HepG2 (cell line): Measurements from ENCODE around the gene ITGA6. TPM values are rescaled to one million over a fixed set of nuclear protein-coding genes. Genes with fewer than 3 reads are reported as not detected.
A peak's percentile ranks its signal among the peaks of the same experiment; 100 is the strongest.

Experiments
- ETV5 ChIP-seq: IDR thresholded peaks from 2 replicates; pipeline ENCODE4 v1.6.1; 2018; ENCODE audit warnings: missing biosample characterization, missing genetic modification reagents, inconsistent platforms, borderline replicate concordance
- EZH2 ChIP-seq: conservative IDR thresholded peaks from 2 replicates; pipeline ENCODE4 v1.6.1; 2012; ENCODE audit warnings: mild to moderate bottlenecking, low read depth, low read length, moderate library complexity
- FOXO4 ChIP-seq: sonication (generic); formaldehyde crosslinking; conservative IDR thresholded peaks from 2 replicates; pipeline ENCODE4 v1.8.1; 2023; ENCODE audit warnings: missing genetic modification reagents
- GATAD1 ChIP-seq: IDR thresholded peaks from 2 replicates; pipeline ENCODE4 v1.6.1; 2016; ENCODE audit warnings: missing genetic modification reagents, missing compliant biosample characterization
- IRF9 ChIP-seq: sonication (generic); formaldehyde crosslinking; IDR thresholded peaks from 2 replicates; pipeline ENCODE4 v1.8.0; 2022; ENCODE audit warnings: missing genetic modification reagents, mild to moderate bottlenecking, borderline replicate concordance
- JUNB ChIP-seq: sonication (generic); formaldehyde crosslinking; IDR thresholded peaks from 2 replicates; pipeline ENCODE4 v1.8.0; 2022; ENCODE audit warnings: missing genetic modification reagents, mild to moderate bottlenecking, borderline replicate concordance
- MNT ChIP-seq: fragments of 450-650 bp; IDR thresholded peaks from 2 replicates; pipeline ENCODE4 v1.6.1; 2016
- PRPF4 ChIP-seq: fragments of 200-400 bp; formaldehyde crosslinking; IDR thresholded peaks from 2 replicates; pipeline ENCODE4 v1.6.1; 2016; ENCODE audit warnings: low read length, low read depth; ENCODE audit not compliant: poor library complexity, severe bottlenecking
- SOX6 ChIP-seq, 2 experiments: fragments of 450-650 bp in 1 of 2; sonication (generic) in 1 of 2; formaldehyde crosslinking in 1 of 2; IDR thresholded peaks; 2 replicates each; pipeline versions ENCODE4 v1.4.0 to v1.6.1; 2017 to 2020; ENCODE audit warnings: antibody characterized with exemption in 1 of 2, mild to moderate bottlenecking in 1 of 2, missing genetic modification reagents in 1 of 2
- SUZ12 ChIP-seq: fragments of 150-350 bp; IDR thresholded peaks from 2 replicates; pipeline ENCODE4 v1.6.1; 2014; ENCODE audit warnings: low read depth, low read length
- ZBTB40 ChIP-seq, 2 experiments: fragments of 450-650 bp in 1 of 2; sonication (generic) in 1 of 2; formaldehyde crosslinking in 1 of 2; IDR thresholded peaks; 2 replicates each; pipeline versions ENCODE4 v1.6.1 to v1.8.0; 2016 to 2022; ENCODE audit warnings: antibody characterized with exemption in 1 of 2, mild to moderate bottlenecking in 1 of 2, missing genetic modification reagents in 1 of 2
- ZNF44 ChIP-seq: sonication (generic); formaldehyde crosslinking; IDR thresholded peaks from 2 replicates; pipeline ENCODE4 v1.5.1; 2020; ENCODE audit warnings: mild to moderate bottlenecking, missing genetic modification reagents
- ZNF567 ChIP-seq: sonication (generic); formaldehyde crosslinking; IDR thresholded peaks from 2 replicates; pipeline ENCODE4 v1.8.1; 2023; ENCODE audit warnings: mild to moderate bottlenecking, missing genetic modification reagents, borderline replicate concordance
- ZSCAN25 ChIP-seq: sonication (generic); formaldehyde crosslinking; IDR thresholded peaks from 2 replicates; pipeline ENCODE4 v1.8.0; 2022; ENCODE audit warnings: mild to moderate bottlenecking, missing genetic modification reagents
- polyA plus RNA-seq, 8 experiments: library from polyadenylated mRNA; depleted of rRNA in 3 of 8; stranded (reverse) in 7 of 8; unstranded in 1 of 8; fragments of >200 nt; fragmentation: Illumina TruSeq in 4 of 8; extraction: Trizol in 4 of 8; gene quantifications; 2 replicates each; pipeline versions ENCODE4 v1.2.1 to v1.2.3, GENCODE V29; 2011 to 2016; ENCODE audit warnings: low read depth in 4 of 8, missing spikeins in 1 of 8, mixed read lengths in 1 of 8; ENCODE audit not compliant: insufficient read depth in 1 of 8
- total RNA-seq, 5 experiments: library from RNA; depleted of rRNA; stranded (reverse); fragments of >200 nt; fragmentation: Illumina TruSeq; extraction: Trizol; gene quantifications; 2 replicates each; pipeline ENCODE4 v1.2.3, GENCODE V29; 2016; ENCODE audit warnings: low read depth in 1 of 5

ITGA6 gene
- total and polyA plus RNA-seq, 2 of the 13 experiments (the other 11 are each of a cell fraction or from before 2014, with no cell fraction given): 24.0 to 92.5 TPM

- no peak for TF ChIP-seq SOX6 (IDR thresholded peaks at IDR 0.05)
- peak; percentile 18; the same call in 1 of the 2 replicates for TF ChIP-seq SOX6 (CRISPR knock-in tag; IDR thresholded peaks at IDR 0.05)
- TF ChIP-seq MNT: no peak
- TF ChIP-seq JUNB: 0 out of 2 replicates have a peak, but pooled peaks have one; percentile 23
- no peak for TF ChIP-seq EZH2
- TF ChIP-seq ZNF567 (CRISPR knock-in tag): no peak
- 0 out of 2 replicates have a peak, but pooled peaks have one; percentile 69 for TF ChIP-seq FOXO4 (CRISPR knock-in tag)
- TF ChIP-seq ETV5 (CRISPR knock-in tag): peak; percentile 47; the same call in 1 of the 2 replicates
- no peak for TF ChIP-seq PRPF4
- peak; percentile 42 for TF ChIP-seq GATAD1 (CRISPR knock-in tag)
- TF ChIP-seq IRF9 (CRISPR knock-in tag): 0 out of 2 replicates have a peak, but pooled peaks have one; percentile 46
- TF ChIP-seq SUZ12: no peak
- TF ChIP-seq ZSCAN25 (CRISPR knock-in tag): no peak
- TF ChIP-seq ZNF44 (CRISPR knock-in tag): no peak
- TF ChIP-seq ZBTB40 (IDR thresholded peaks at IDR 0.05): no peak
- TF ChIP-seq ZBTB40 (CRISPR knock-in tag; IDR thresholded peaks at IDR 0.05): peak; percentile 73; the same call in 1 of the 2 replicates
These were observed 34.4 kb downstream of the ITGA6 start (continued) for GRCh38 chr2:172461591-172462372.
